DND-41 (cell line): ENCODE results near the gene PHKB.

ENCODE experiments used
- ATAC-seq: fragments of 200-7000 bp; cut with Tn5 transposase; 3 replicates; pipeline ENCODE4 v1.9.1; 2021; ENCODE audit warnings: low read depth; ENCODE audit not compliant: insufficient read depth
- DNase-seq: peaks from one replicate; pipeline ENCODE4 v3.0.0-alpha.2; 2020
- H2AFZ ChIP-seq: 2 replicates; pipeline ENCODE4 v1.6.0; 2012; ENCODE audit warnings: low read depth, low read length
- H3K27ac ChIP-seq: 2 replicates; pipeline ENCODE4 v1.5.1; 2012; ENCODE audit warnings: low read length, inconsistent platforms
- H3K27me3 ChIP-seq: fragments of 200-600 bp; sonication (generic); 2 replicates; pipeline ENCODE4 v1.6.0; 2012; ENCODE audit warnings: low read length, mild to moderate bottlenecking, inconsistent platforms; ENCODE audit not compliant: insufficient read depth, poor library complexity
- H3K36me3 ChIP-seq: 2 replicates; pipeline ENCODE4 v1.5.1; 2012; ENCODE audit warnings: low read length, inconsistent platforms; ENCODE audit not compliant: insufficient read depth
- H3K4me1 ChIP-seq: 2 replicates; pipeline ENCODE4 v1.5.1; 2012; ENCODE audit warnings: mild to moderate bottlenecking, low read length; ENCODE audit not compliant: insufficient read depth
- H3K4me2 ChIP-seq: 2 replicates; pipeline ENCODE4 v1.6.0; 2012; ENCODE audit warnings: mild to moderate bottlenecking, moderate library complexity, low read length, inconsistent platforms; ENCODE audit not compliant: insufficient read depth
- H3K4me3 ChIP-seq, 2 experiments: fragments of 200-600 bp in 1 of 2; shearing (Covaris generic) in 1 of 2; 2 replicates each; pipeline ENCODE4 v1.5.1; 2012 to 2016; ENCODE audit warnings: inconsistent platforms in 2 of 2, low read length in 2 of 2, mild to moderate bottlenecking in 2 of 2, low read depth in 1 of 2, moderate library complexity in 1 of 2
- H3K79me2 ChIP-seq: 2 replicates; pipeline ENCODE4 v1.6.0; 2012; ENCODE audit warnings: low read length, inconsistent platforms; ENCODE audit not compliant: insufficient read depth
- H3K9ac ChIP-seq: 2 replicates; pipeline ENCODE4 v1.6.0; 2012; ENCODE audit warnings: low read depth, mild to moderate bottlenecking, inconsistent platforms, low read length, moderate library complexity
- H3K9me3 ChIP-seq: 2 replicates; pipeline ENCODE4 v1.5.1; 2012; ENCODE audit warnings: low read length, moderate library complexity, mild to moderate bottlenecking, inconsistent platforms; ENCODE audit not compliant: insufficient read depth, severe bottlenecking
- H4K20me1 ChIP-seq: 2 replicates; pipeline ENCODE4 v1.6.0; 2012; ENCODE audit warnings: low read length; ENCODE audit not compliant: insufficient read depth
- CTCF ChIP-seq: IDR thresholded peaks from 2 replicates; pipeline ENCODE4 v1.5.1; 2012; ENCODE audit warnings: borderline replicate concordance, low read length, moderate library complexity, mild to moderate bottlenecking; ENCODE audit not compliant: poor library complexity, severe bottlenecking; ENCODE audit errors: extremely low read depth
- EZH2 ChIP-seq: IDR thresholded peaks from 3 replicates; pipeline ENCODE4 v1.6.1; 2012; ENCODE audit warnings: borderline replicate concordance, low read depth, mild to moderate bottlenecking, moderate library complexity, low read length, inconsistent platforms; ENCODE audit not compliant: severe bottlenecking

PHKB gene

GRCh38 chr16:47699106-47699505 lies 238.0 kb downstream of the PHKB start:
- no peak for TF ChIP-seq CTCF
- TF ChIP-seq EZH2: no peak
- H2AFZ ChIP-seq: no peak overlapping the region
- H3K27me3 ChIP-seq: no peaks in the 10 kb centered on the region
- DNase-seq (no peak), ATAC-seq (no peak)
- H3K4me3 ChIP-seq: no peak overlapping the region
- H3K4me1 ChIP-seq: no peaks in the 10 kb centered on the region
- peaks cover 51% of the 10 kb centered on the region for H3K36me3 ChIP-seq
- no peaks in the 10 kb centered on the region for H3K79me2 ChIP-seq
- H3K9ac ChIP-seq: no peak overlapping the region
- no peaks in the 10 kb centered on the region for H3K9me3 ChIP-seq
- no peaks in the 10 kb centered on the region for H4K20me1 ChIP-seq
- no peak overlapping the region for H3K27ac ChIP-seq
- no peak overlapping the region for H3K4me2 ChIP-seq

- Histone ChIP-seq H3K4me3 (no peak overlapping the region), H3K27ac (no peak overlapping the region), H3K4me2 (no peak overlapping the region), H3K79me2 (no peaks in the 10 kb centered on the region), H3K27me3 (no peaks in the 10 kb centered on the region), H4K20me1 (no peaks in the 10 kb centered on the region), H3K36me3 (peaks cover 33% of the 10 kb centered on the region), H3K4me1 (no peaks in the 10 kb centered on the region), H3K9me3 (no peaks in the 10 kb centered on the region), H3K9ac (no peak overlapping the region), H2AFZ (no peak overlapping the region)
- TF ChIP-seq CTCF (no peak), EZH2 (no peak)
- ATAC-seq (no peak), DNase-seq (no peak)
These were observed 239.9 kb downstream of the PHKB start for GRCh38 chr16:47700857-47701587.

GRCh38 chr16:47705266-47705665 lies 244.1 kb downstream of the PHKB start:
- no peaks in the 10 kb centered on the region for H3K9me3 ChIP-seq
- no peaks in the 10 kb centered on the region for H3K79me2 ChIP-seq
- no peak overlapping the region for H2AFZ ChIP-seq
- no peak overlapping the region for H3K4me2 ChIP-seq
- no peak overlapping the region for H3K9ac ChIP-seq
- no peaks in the 10 kb centered on the region for H3K4me1 ChIP-seq
- H3K27me3 ChIP-seq: no peaks in the 10 kb centered on the region
- H3K4me3 ChIP-seq: no peak overlapping the region
- TF ChIP-seq CTCF (no peak), EZH2 (no peak)
- H4K20me1 ChIP-seq: no peaks in the 10 kb centered on the region
- H3K27ac ChIP-seq: no peak overlapping the region
- ATAC-seq (no peak), DNase-seq (no peak)
- peaks cover 3% of the 10 kb centered on the region; the same call in 1 of the 2 replicates for H3K36me3 ChIP-seq
